Measurements from ENCODE around the gene DMRT2. TPM values are rescaled to one million over a fixed set of nuclear protein-coding genes. Genes with fewer than 3 reads are reported as not detected.

DMRT2 gene
- total and polyA plus RNA-seq, 2 of the 13 experiments (the other 11 are each of a cell fraction or from before 2014, with no cell fraction given): not detected

GRCh38 chr9:1050125-1050895, at the start of gene DMRT2 (continued):
- TF ChIP-seq PRDM15 (CRISPR knock-in tag; IDR thresholded peaks at IDR 0.05): peak; percentile 95
- TF ChIP-seq, protein P1, sequence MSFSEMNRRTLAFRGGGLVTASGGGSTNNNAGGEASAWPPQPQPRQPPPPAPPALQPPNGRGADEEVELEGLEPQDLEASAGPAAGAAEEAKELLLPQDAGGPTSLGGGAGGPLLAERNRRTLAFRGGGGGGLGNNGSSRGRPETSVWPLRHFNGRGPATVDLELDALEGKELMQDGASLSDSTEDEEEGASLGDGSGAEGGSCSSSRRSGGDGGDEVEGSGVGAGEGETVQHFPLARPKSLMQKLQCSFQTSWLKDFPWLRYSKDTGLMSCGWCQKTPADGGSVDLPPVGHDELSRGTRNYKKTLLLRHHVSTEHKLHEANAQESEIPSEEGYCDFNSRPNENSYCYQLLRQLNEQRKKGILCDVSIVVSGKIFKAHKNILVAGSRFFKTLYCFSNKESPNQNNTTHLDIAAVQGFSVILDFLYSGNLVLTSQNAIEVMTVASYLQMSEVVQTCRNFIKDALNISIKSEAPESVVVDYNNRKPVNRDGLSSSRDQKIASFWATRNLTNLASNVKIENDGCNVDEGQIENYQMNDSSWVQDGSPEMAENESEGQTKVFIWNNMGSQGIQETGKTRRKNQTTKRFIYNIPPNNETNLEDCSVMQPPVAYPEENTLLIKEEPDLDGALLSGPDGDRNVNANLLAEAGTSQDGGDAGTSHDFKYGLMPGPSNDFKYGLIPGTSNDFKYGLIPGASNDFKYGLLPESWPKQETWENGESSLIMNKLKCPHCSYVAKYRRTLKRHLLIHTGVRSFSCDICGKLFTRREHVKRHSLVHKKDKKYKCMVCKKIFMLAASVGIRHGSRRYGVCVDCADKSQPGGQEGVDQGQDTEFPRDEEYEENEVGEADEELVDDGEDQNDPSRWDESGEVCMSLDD (CRISPR knock-in tag; IDR thresholded peaks at IDR 0.05; ENCODE audit: borderline replicate concordance): no peak
- peak; percentile 46; the same call in 1 of the 2 replicates for TF ChIP-seq ZMYM4 (CRISPR knock-in tag; IDR thresholded peaks at IDR 0.05)
- TF ChIP-seq, protein P2, sequence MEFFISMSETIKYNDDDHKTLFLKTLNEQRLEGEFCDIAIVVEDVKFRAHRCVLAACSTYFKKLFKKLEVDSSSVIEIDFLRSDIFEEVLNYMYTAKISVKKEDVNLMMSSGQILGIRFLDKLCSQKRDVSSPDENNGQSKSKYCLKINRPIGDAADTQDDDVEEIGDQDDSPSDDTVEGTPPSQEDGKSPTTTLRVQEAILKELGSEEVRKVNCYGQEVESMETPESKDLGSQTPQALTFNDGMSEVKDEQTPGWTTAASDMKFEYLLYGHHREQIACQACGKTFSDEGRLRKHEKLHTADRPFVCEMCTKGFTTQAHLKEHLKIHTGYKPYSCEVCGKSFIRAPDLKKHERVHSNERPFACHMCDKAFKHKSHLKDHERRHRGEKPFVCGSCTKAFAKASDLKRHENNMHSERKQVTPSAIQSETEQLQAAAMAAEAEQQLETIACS (CRISPR knock-in tag; IDR thresholded peaks at IDR 0.05): peak; percentile 46
- no peak for TF ChIP-seq ZNF12 (CRISPR knock-in tag; IDR thresholded peaks at IDR 0.05)
- TF ChIP-seq HNRNPLL (IDR thresholded peaks at IDR 0.05; ENCODE audit: low read depth, low read length, poor library complexity, severe bottlenecking): peak; percentile 57
- TF ChIP-seq, protein P3, sequence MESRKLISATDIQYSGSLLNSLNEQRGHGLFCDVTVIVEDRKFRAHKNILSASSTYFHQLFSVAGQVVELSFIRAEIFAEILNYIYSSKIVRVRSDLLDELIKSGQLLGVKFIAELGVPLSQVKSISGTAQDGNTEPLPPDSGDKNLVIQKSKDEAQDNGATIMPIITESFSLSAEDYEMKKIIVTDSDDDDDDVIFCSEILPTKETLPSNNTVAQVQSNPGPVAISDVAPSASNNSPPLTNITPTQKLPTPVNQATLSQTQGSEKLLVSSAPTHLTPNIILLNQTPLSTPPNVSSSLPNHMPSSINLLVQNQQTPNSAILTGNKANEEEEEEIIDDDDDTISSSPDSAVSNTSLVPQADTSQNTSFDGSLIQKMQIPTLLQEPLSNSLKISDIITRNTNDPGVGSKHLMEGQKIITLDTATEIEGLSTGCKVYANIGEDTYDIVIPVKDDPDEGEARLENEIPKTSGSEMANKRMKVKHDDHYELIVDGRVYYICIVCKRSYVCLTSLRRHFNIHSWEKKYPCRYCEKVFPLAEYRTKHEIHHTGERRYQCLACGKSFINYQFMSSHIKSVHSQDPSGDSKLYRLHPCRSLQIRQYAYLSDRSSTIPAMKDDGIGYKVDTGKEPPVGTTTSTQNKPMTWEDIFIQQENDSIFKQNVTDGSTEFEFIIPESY (CRISPR knock-in tag; IDR thresholded peaks at IDR 0.05): 0 out of 2 replicates have a peak, but pooled peaks have one; percentile 61
- no peak for TF ChIP-seq ZNF552 (CRISPR knock-in tag; IDR thresholded peaks at IDR 0.05; ENCODE audit: borderline replicate concordance)
- TF ChIP-seq NFYB (CRISPR knock-in tag; IDR thresholded peaks at IDR 0.05): peak; percentile 75
- no peak for TF ChIP-seq XBP1 (CRISPR knock-in tag; IDR thresholded peaks at IDR 0.05)
- TF ChIP-seq, protein P4, sequence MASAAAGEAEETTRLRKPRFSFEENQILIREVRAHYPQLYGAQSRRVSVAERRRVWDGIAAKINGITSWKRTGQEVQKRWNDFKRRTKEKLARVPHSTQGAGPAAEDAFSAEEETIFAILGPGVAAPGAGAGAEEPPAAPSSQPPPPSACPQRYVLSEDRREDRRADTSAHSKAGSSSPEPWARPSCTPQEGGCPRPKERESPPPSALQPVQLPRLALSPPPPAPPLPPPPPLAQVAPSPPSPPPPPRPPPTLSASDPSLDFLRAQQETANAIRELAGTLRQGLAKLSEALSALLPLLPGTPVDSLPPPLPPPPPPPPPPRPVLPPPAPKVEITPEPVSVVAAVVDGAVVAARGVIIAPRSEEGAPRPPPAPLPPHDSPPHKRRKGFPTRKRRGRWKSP (CRISPR knock-in tag; IDR thresholded peaks at IDR 0.05): 0 out of 2 replicates have a peak, but pooled peaks have one; percentile 72

All from HepG2 (cell line).